H9 (cell line): ENCODE measurements around the gene CATSPER1. TPM values are rescaled to one million over a fixed set of nuclear protein-coding genes. Genes with fewer than 3 reads are reported as not detected.
A peak's percentile ranks its signal among the peaks of the same experiment; 100 is the strongest.

Experiments
- DNase-seq: peaks from one replicate; pipeline ENCODE4 v3.0.0-alpha.2; 2017
- H2AFZ ChIP-seq: one replicate; pipeline ENCODE4 v1.6.1; 2013; ENCODE audit warnings: mild to moderate bottlenecking, low read length, control low read depth, moderate library complexity
- H2AK5ac ChIP-seq: 2 replicates; pipeline ENCODE4 v1.6.1; 2013; ENCODE audit warnings: low read length, control low read depth, mixed read lengths; ENCODE audit not compliant: insufficient read length
- H2BK120ac ChIP-seq: one replicate; pipeline ENCODE4 v1.6.1; 2013; ENCODE audit warnings: low read depth, mild to moderate bottlenecking, low read length, control low read depth, inconsistent platforms; ENCODE audit not compliant: poor library complexity, severe bottlenecking
- H2BK12ac ChIP-seq: 2 replicates; pipeline ENCODE4 v1.6.1; 2013; ENCODE audit warnings: low read length, control low read depth, mixed read lengths, low read depth; ENCODE audit not compliant: insufficient read length
- H2BK15ac ChIP-seq: 2 replicates; pipeline ENCODE4 v1.6.1; 2013; ENCODE audit warnings: low read depth, low read length, control low read depth
- H2BK20ac ChIP-seq: one replicate; pipeline ENCODE4 v1.6.1; 2013; ENCODE audit warnings: low read depth, mild to moderate bottlenecking, low read length, control low read depth, inconsistent platforms; ENCODE audit not compliant: poor library complexity, severe bottlenecking
- H2BK5ac ChIP-seq: 2 replicates; pipeline ENCODE4 v1.6.1; 2013; ENCODE audit warnings: low read length, control low read depth, mixed read lengths; ENCODE audit not compliant: insufficient read length
- H3K14ac ChIP-seq: 2 replicates; pipeline ENCODE4 v1.6.1; 2013; ENCODE audit warnings: low read length, control low read depth; ENCODE audit not compliant: insufficient read depth
- H3K18ac ChIP-seq: 2 replicates; pipeline ENCODE4 v1.6.1; 2013; ENCODE audit warnings: low read depth, mild to moderate bottlenecking, mixed read lengths, low read length, control low read depth; ENCODE audit not compliant: insufficient read length
- H3K23ac ChIP-seq: 2 replicates; pipeline ENCODE4 v1.6.1; 2013; ENCODE audit warnings: low read length, control low read depth, mixed read lengths, low read depth; ENCODE audit not compliant: insufficient read length
- H3K23me2 ChIP-seq: 2 replicates; pipeline ENCODE4 v1.6.1; 2013; ENCODE audit warnings: low read depth, mild to moderate bottlenecking, mixed read lengths, low read length, control low read depth; ENCODE audit not compliant: insufficient read length, poor library complexity, severe bottlenecking
- H3K27ac ChIP-seq: 2 replicates; pipeline ENCODE4 v1.5.1; 2013; ENCODE audit warnings: low read length, control low read depth, mixed read lengths, low read depth; ENCODE audit not compliant: insufficient read length
- H3K27me3 ChIP-seq: 2 replicates; pipeline ENCODE4 v1.6.1; 2013; ENCODE audit warnings: low read length, control low read depth, inconsistent platforms; ENCODE audit not compliant: insufficient read depth
- H3K4ac ChIP-seq: 2 replicates; pipeline ENCODE4 v1.6.1; 2013; ENCODE audit warnings: low read depth, mild to moderate bottlenecking, control low read depth, inconsistent platforms, low read length, moderate library complexity
- H3K4me1 ChIP-seq: 2 replicates; pipeline ENCODE4 v1.6.1; 2013; ENCODE audit warnings: low read length, control low read depth, inconsistent platforms; ENCODE audit not compliant: insufficient read depth
- H3K4me2 ChIP-seq: 2 replicates; pipeline ENCODE4 v1.6.1; 2013; ENCODE audit warnings: low read length, control low read depth, mixed read lengths; ENCODE audit not compliant: insufficient read length, insufficient read depth
- H3K56ac ChIP-seq: 2 replicates; pipeline ENCODE4 v1.6.1; 2013; ENCODE audit warnings: low read depth, mild to moderate bottlenecking, mixed read lengths, low read length, control low read depth; ENCODE audit not compliant: insufficient read length
- H3K79me1 ChIP-seq: 2 replicates; pipeline ENCODE4 v1.6.1; 2013; ENCODE audit warnings: low read depth, mild to moderate bottlenecking, moderate library complexity, low read length, control low read depth, inconsistent platforms; ENCODE audit not compliant: insufficient read depth, poor library complexity, severe bottlenecking
- H3K79me2 ChIP-seq: 2 replicates; pipeline ENCODE4 v1.6.1; 2013; ENCODE audit warnings: low read length, control low read depth, inconsistent platforms; ENCODE audit not compliant: insufficient read depth
- H3K9ac ChIP-seq: 2 replicates; pipeline ENCODE4 v1.6.1; 2013; ENCODE audit warnings: low read length, control low read depth, mixed read lengths; ENCODE audit not compliant: insufficient read length; ENCODE audit errors: extremely low read depth
- H3K9me3 ChIP-seq: one replicate; pipeline ENCODE4 v1.6.1; 2013; ENCODE audit warnings: low read depth, low read length, inconsistent platforms; ENCODE audit not compliant: control insufficient read depth
- H3T11ph ChIP-seq: one replicate; pipeline ENCODE4 v1.6.1; 2013; ENCODE audit warnings: mild to moderate bottlenecking, low read length, control low read depth, inconsistent platforms
- H4K20me1 ChIP-seq: one replicate; pipeline ENCODE4 v1.6.1; 2013; ENCODE audit not compliant: control insufficient read depth, insufficient read length, insufficient read depth
- H4K5ac ChIP-seq: 2 replicates; pipeline ENCODE4 v1.6.1; 2013; ENCODE audit warnings: low read depth, mild to moderate bottlenecking, mixed read lengths, low read length, control low read depth; ENCODE audit not compliant: insufficient read length
- H4K8ac ChIP-seq: replicated peaks from 2 replicates; pipeline ENCODE4 v1.6.1; 2013; ENCODE audit warnings: low read length, control low read depth, mixed read lengths, low read depth; ENCODE audit not compliant: insufficient read length
- H4K91ac ChIP-seq: 2 replicates; pipeline ENCODE4 v1.6.1; 2013; ENCODE audit warnings: low read depth, mild to moderate bottlenecking, moderate library complexity, mixed read lengths, low read length, control low read depth; ENCODE audit not compliant: insufficient read length
- H3K27ac Mint-ChIP-seq, 3 experiments: 2 replicates in 2 of 3; 3 replicates in 1 of 3; pipeline ENCODE4 v1.8.0; 2020 to 2021; ENCODE audit warnings: mixed read lengths in 3 of 3, mild to moderate bottlenecking in 1 of 3, moderate library complexity in 1 of 3
- H3K27me3 Mint-ChIP-seq: 2 replicates; pipeline ENCODE4 v1.8.0; 2021; ENCODE audit warnings: low read depth, mild to moderate bottlenecking, moderate library complexity, mixed read lengths
- H3K36me3 Mint-ChIP-seq, 3 experiments: 2 replicates in 2 of 3; 3 replicates in 1 of 3; pipeline ENCODE4 v1.8.0; 2020 to 2021; ENCODE audit warnings: low read depth in 3 of 3, mixed read lengths in 3 of 3; ENCODE audit not compliant: insufficient read depth in 1 of 3
- H3K4me1 Mint-ChIP-seq, 2 experiments: 2 replicates each; pipeline ENCODE4 v1.8.0; 2020; ENCODE audit warnings: mixed read lengths in 2 of 2
- H3K4me3 Mint-ChIP-seq, 2 experiments: 2 replicates in 1 of 2; 3 replicates in 1 of 2; pipeline ENCODE4 v1.8.0; 2020 to 2021; ENCODE audit warnings: mild to moderate bottlenecking in 2 of 2, mixed read lengths in 2 of 2, moderate library complexity in 1 of 2
- H3K9me3 Mint-ChIP-seq, 2 experiments: 2 replicates in 1 of 2; 3 replicates in 1 of 2; pipeline ENCODE4 v1.8.0; 2020; ENCODE audit warnings: mild to moderate bottlenecking in 2 of 2, mixed read lengths in 2 of 2, moderate library complexity in 1 of 2
- WGBS: extraction: QIAGEN DNeasy Blood & Tissue Kit; methylation state at CpG from one replicate; pipeline ENCODE4 v1.1.7; 2013; ENCODE audit warnings: missing lambda C conversion rate, low lambda C conversion rate, mixed read lengths; ENCODE audit not compliant: insufficient read length; ENCODE audit errors: extremely low coverage; 5-methylcytosine and 5-hydroxymethylcytosine counted together
- total RNA-seq: library from RNA; stranded (reverse); gene quantifications from 2 replicates; pipeline ENCODE4 v1.2.1, GENCODE V29; 2021
- TF ChIP-seq, protein P1 (sequence below): fragments of 200-600 bp; sonication (generic); conservative IDR thresholded peaks from 3 replicates; pipeline ENCODE4 v1.8.0; 2021; ENCODE audit warnings: antibody characterized with exemption, mild to moderate bottlenecking

CATSPER1 gene
- total RNA-seq, 1 experiment from 2014 or later = not detected

- Histone ChIP-seq H2BK20ac (no peak overlapping the region), H3K14ac (no peak overlapping the region)
- WGBS = no CpG with 5 or more reads among the region's 5 CpGs
These were observed 34.2 kb downstream of the CATSPER1 start for GRCh38 chr11:65992056-65992455.

More at GRCh38 chr11:65992056-65992455, 34.2 kb downstream of the CATSPER1 start:
- Mint-ChIP-seq H3K4me3 (no peak overlapping the region), H3K36me3 (peaks cover 3 to 15% (median 5%) of the 10 kb centered on the region in 3 experiments; a peak in 5 of 7 replicates), H3K27me3 (no peaks in the 10 kb centered on the region; the same call in 1 of the 2 replicates), H3K27ac (peak overlapping the region in 2 of 3 experiments; percentile 49 to 65; a peak in 2 of 7 replicates), H3K9me3 (no peaks in the 10 kb centered on the region), H3K4me1 (peaks cover 0 to 2% of the 10 kb centered on the region in 2 experiments; a peak in 1 of 4 replicates)
- Histone ChIP-seq H3K27ac (no peak overlapping the region), H2BK15ac (no peak overlapping the region), H3K27me3 (no peaks in the 10 kb centered on the region), H3K9me3 (no peaks in the 10 kb centered on the region), H4K5ac (no peak overlapping the region), H3K4ac (no peak overlapping the region), H2AK5ac (no peak overlapping the region), H4K20me1 (no peaks in the 10 kb centered on the region), H4K8ac (no peak overlapping the region), H3K9ac (no peak overlapping the region), H2BK5ac (no peak overlapping the region), H2AFZ (no peak overlapping the region), H2BK12ac (no peak overlapping the region), H3K4me2 (no peak overlapping the region), H3K79me1 (no peaks in the 10 kb centered on the region), H3K23ac (no peak overlapping the region), H4K91ac (no peak overlapping the region), H3K56ac (no peak overlapping the region), H3K79me2 (no peaks in the 10 kb centered on the region), H3K23me2 (no peaks in the 10 kb centered on the region), H3T11ph (no peak overlapping the region), H3K18ac (no peak overlapping the region), H3K4me1 (no peaks in the 10 kb centered on the region), H2BK120ac (no peak overlapping the region)
- no peak for DNase-seq
- TF ChIP-seq, protein P1, sequence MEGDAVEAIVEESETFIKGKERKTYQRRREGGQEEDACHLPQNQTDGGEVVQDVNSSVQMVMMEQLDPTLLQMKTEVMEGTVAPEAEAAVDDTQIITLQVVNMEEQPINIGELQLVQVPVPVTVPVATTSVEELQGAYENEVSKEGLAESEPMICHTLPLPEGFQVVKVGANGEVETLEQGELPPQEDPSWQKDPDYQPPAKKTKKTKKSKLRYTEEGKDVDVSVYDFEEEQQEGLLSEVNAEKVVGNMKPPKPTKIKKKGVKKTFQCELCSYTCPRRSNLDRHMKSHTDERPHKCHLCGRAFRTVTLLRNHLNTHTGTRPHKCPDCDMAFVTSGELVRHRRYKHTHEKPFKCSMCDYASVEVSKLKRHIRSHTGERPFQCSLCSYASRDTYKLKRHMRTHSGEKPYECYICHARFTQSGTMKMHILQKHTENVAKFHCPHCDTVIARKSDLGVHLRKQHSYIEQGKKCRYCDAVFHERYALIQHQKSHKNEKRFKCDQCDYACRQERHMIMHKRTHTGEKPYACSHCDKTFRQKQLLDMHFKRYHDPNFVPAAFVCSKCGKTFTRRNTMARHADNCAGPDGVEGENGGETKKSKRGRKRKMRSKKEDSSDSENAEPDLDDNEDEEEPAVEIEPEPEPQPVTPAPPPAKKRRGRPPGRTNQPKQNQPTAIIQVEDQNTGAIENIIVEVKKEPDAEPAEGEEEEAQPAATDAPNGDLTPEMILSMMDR = no peak
